HG03060 (cell line): ENCODE measurements around the gene CACNA1D.

Experiments used
- ATAC-seq: cut with Tn5 transposase; IDR thresholded peaks from one replicate; pipeline ENCODE4 v1.9.1; 2021; ENCODE audit warnings: low read depth, moderate number of reproducible peaks; ENCODE audit not compliant: unreplicated experiment

Gene CACNA1D

GRCh38 chr3:53858096-53858741, 363.8 kb downstream of the CACNA1D start:
- no peak for ATAC-seq

- no peak for ATAC-seq
Observed at GRCh38 chr3:53859178-53859577, 364.8 kb downstream of the CACNA1D start.

DNA sequence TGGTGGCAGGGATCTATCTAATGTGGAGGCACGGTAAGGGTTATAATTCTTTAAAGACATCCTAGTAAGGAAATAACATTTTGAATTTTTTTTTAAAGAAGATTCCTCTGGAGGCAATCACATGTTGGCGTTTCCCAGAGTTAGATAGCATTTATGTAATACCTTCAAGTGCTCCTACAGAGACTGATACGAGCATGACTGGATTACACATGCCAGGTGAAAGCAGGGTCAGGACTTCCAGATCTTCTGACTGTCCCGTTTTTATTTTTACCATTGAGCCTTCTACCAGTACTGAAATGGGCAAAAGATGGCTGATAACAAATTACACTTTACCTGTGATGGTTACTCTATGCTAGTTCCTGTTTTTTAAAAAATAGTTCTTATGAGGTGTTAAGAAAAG, 365.8 kb downstream of the CACNA1D start:
- ATAC-seq: no peak

DNA sequence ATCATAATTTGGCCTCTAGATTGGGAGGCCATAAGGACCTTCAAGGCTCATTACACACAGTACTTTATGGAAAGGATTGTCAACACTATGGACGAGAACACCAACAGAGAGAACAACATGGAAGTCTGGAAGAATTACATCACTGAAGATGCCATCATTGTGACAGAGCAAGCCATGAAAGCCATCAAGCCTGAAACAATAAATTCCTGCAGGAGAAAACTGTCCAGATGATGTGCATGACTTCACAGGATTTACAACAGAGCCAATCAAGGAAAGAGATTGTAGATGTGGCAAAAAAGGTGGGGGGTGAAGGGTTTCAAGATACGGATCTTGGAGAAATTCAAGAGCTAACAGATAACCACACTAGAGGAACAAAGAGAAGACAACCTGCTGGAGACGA, 367.8 kb downstream of the CACNA1D start:
- ATAC-seq: no peak

GRCh38 chr3:53863145-53863544, 368.7 kb downstream of the CACNA1D start:
- ATAC-seq: no peak
